Endothelial cell of umbilical vein (primary cell): ENCODE data around the gene NUDT13. TPM values are rescaled to one million over a fixed set of nuclear protein-coding genes. Genes with fewer than 3 reads are reported as not detected.

ENCODE experiments used
- BruUV-seq: library from RNA; stranded (reverse); fragments of 400-500 nt; replicated peaks from 2 replicates; lab custom pipeline; 2021; lab: Mats Ljungman, UMichigan
- CTCF ChIA-PET: fragments of 300-600, 350-600 bp; sonication (Branson Sonifier 250); formaldehyde crosslinking; loops from one replicate; lab custom pipeline; 2021; ENCODE audit warnings: antibody characterized with exemption, inconsistent platforms; lab: Charles Lee
- POLR2A ChIA-PET: fragments of 300-600, 350-600 bp; sonication (Branson Sonifier 250); formaldehyde crosslinking; loops from one replicate; lab custom pipeline; 2021; ENCODE audit warnings: antibody characterized with exemption, inconsistent platforms; lab: Charles Lee
- DNase-seq: peaks from one replicate; pipeline ENCODE4 v3.0.0-alpha.2; 2011; ENCODE audit warnings: low read depth, low spot score
- FAIRE-seq: peaks from 2 replicates; lab custom pipeline; 2011; peaks lifted over from hg19 to GRCh38; lab: Jason Lieb, UNC
- H2AFZ ChIP-seq: 2 replicates; pipeline ENCODE4 v1.6.0; 2012; ENCODE audit warnings: low read depth, low read length, control low read depth, inconsistent platforms
- H3K27ac ChIP-seq: 2 replicates; pipeline ENCODE4 v1.5.1; 2011; ENCODE audit warnings: low read depth, mild to moderate bottlenecking, control low read depth, low read length, moderate library complexity; ENCODE audit not compliant: insufficient read depth
- H3K27me3 ChIP-seq, 2 experiments: 2 replicates each; pipeline versions ENCODE4 v1.6.0 to v1.6.1; 2011; ENCODE audit warnings: low read length in 2 of 2, mixed read lengths in 1 of 2; ENCODE audit not compliant: control insufficient read depth in 2 of 2, insufficient read depth in 2 of 2
- H3K36me3 ChIP-seq, 2 experiments: 2 replicates in 1 of 2; 3 replicates in 1 of 2; pipeline ENCODE4 v1.5.1; 2011; ENCODE audit warnings: low read length in 2 of 2, mild to moderate bottlenecking in 1 of 2, moderate library complexity in 1 of 2; ENCODE audit not compliant: control insufficient read depth in 2 of 2, insufficient read depth in 2 of 2; ENCODE audit errors: extremely low read depth in 1 of 2
- H3K4me1 ChIP-seq: 3 replicates; pipeline ENCODE4 v1.5.1; 2011; ENCODE audit warnings: mild to moderate bottlenecking, low read length; ENCODE audit not compliant: control insufficient read depth, insufficient read depth; ENCODE audit errors: extremely low read depth
- H3K4me2 ChIP-seq: 2 replicates; pipeline ENCODE4 v1.6.1; 2011; ENCODE audit warnings: low read length, control low read depth, mixed read lengths; ENCODE audit not compliant: insufficient read depth
- H3K4me3 ChIP-seq, 3 experiments: fragments of 200-600 bp in 1 of 3; sonication (generic), shearing (Covaris generic) in 1 of 3; replicated peaks in 1 of 3; 2 replicates each; pipeline ENCODE4 v1.5.1; 2011 to 2016; ENCODE audit warnings: control low read depth in 3 of 3, low read length in 3 of 3, mild to moderate bottlenecking in 2 of 3, inconsistent platforms in 1 of 3, low read depth in 1 of 3, moderate library complexity in 1 of 3; ENCODE audit not compliant: insufficient read depth in 1 of 3
- H3K79me2 ChIP-seq: 2 replicates; pipeline ENCODE4 v1.6.0; 2012; ENCODE audit warnings: low read length, inconsistent platforms; ENCODE audit not compliant: control insufficient read depth, insufficient read depth
- H3K9ac ChIP-seq: replicated peaks from 2 replicates; pipeline ENCODE3; 2011; ENCODE audit warnings: low read length, control low read depth; ENCODE audit not compliant: insufficient read depth; ENCODE audit errors: extremely low read depth
- H3K9me1 ChIP-seq: replicated peaks from 3 replicates; pipeline ENCODE4 v1.6.0; 2011; ENCODE audit warnings: mild to moderate bottlenecking, low read length; ENCODE audit not compliant: control insufficient read depth, insufficient read depth; ENCODE audit errors: extremely low read depth
- H3K9me3 ChIP-seq: replicated peaks from 2 replicates; pipeline ENCODE4 v1.5.1; 2012; ENCODE audit warnings: low read length, inconsistent platforms; ENCODE audit not compliant: control insufficient read depth, insufficient read depth
- H4K20me1 ChIP-seq: replicated peaks from 2 replicates; pipeline ENCODE3; 2011; ENCODE audit warnings: mild to moderate bottlenecking, low read length; ENCODE audit not compliant: control insufficient read depth, insufficient read depth; ENCODE audit errors: extremely low read depth
- GATA2 ChIP-seq: IDR thresholded peaks from 2 replicates; pipeline ENCODE4 v1.7.0; 2011; ENCODE audit warnings: low read depth, mild to moderate bottlenecking, moderate library complexity, mixed read lengths, low read length; ENCODE audit not compliant: insufficient read length, insufficient read depth
- MYC ChIP-seq: IDR thresholded peaks from one replicate; pipeline ENCODE4 v1.6.1; 2011; ENCODE audit warnings: mild to moderate bottlenecking, low read depth, low read length
- POLR2A ChIP-seq: IDR thresholded peaks from 2 replicates; pipeline ENCODE4 v1.6.1; 2012; ENCODE audit warnings: low read depth, mild to moderate bottlenecking, control low read depth, low read length
- POLR2AphosphoS5 ChIP-seq: IDR thresholded peaks from 2 replicates; pipeline ENCODE4 v1.6.1; 2012; ENCODE audit warnings: low read depth, mild to moderate bottlenecking, control low read depth, low read length, moderate library complexity; ENCODE audit not compliant: insufficient read depth
- dilution Hi-C: fragments of 300-500 bp; cut with MboI; formaldehyde crosslinking; loops from one replicate; pipeline ENCODE4 v1.15.0; 2019; ENCODE audit warnings: low sequenced_read_pairs; ENCODE audit not compliant: extremely low pct_ligation_motif_present
- intact Hi-C: fragments of 100-400 bp; cut with micrococcal nuclease; formaldehyde crosslinking; loops from one replicate; pipeline ENCODE4 v1.10.0; 2022
- polyA plus RNA-seq, 4 experiments: library from polyadenylated mRNA; depleted of rRNA in 3 of 4; stranded (reverse) in 3 of 4; unstranded in 1 of 4; fragments of >200 nt; gene quantifications; 2 replicates each; pipeline versions ENCODE4 v1.2.1 to v1.2.3, GENCODE V29; 2011 to 2012; ENCODE audit warnings: missing spikeins in 1 of 4
- total RNA-seq: library from RNA; stranded (reverse); gene quantifications from 2 replicates; pipeline ENCODE4 v1.2.3, GENCODE V29; 2021
- TF ChIP-seq, protein P1 (sequence below), 2 donors: IDR thresholded peaks; 1 replicate in 1 of 2; 2 replicates in 1 of 2; pipeline ENCODE4 v1.5.1; 2011; ENCODE audit warnings: low read length in 2 of 2, mild to moderate bottlenecking in 2 of 2, moderate library complexity in 2 of 2, control low read depth in 1 of 2, inconsistent platforms in 1 of 2, low read depth in 1 of 2; ENCODE audit not compliant: insufficient read depth in 1 of 2; ENCODE audit errors: extremely low read depth in 1 of 2

Gene NUDT13
- total and polyA plus RNA-seq, 2 donors (not counting 3 experiments of a cell fraction or from before 2014, with no cell fraction given): 1.6 to 2.3 TPM

DNA sequence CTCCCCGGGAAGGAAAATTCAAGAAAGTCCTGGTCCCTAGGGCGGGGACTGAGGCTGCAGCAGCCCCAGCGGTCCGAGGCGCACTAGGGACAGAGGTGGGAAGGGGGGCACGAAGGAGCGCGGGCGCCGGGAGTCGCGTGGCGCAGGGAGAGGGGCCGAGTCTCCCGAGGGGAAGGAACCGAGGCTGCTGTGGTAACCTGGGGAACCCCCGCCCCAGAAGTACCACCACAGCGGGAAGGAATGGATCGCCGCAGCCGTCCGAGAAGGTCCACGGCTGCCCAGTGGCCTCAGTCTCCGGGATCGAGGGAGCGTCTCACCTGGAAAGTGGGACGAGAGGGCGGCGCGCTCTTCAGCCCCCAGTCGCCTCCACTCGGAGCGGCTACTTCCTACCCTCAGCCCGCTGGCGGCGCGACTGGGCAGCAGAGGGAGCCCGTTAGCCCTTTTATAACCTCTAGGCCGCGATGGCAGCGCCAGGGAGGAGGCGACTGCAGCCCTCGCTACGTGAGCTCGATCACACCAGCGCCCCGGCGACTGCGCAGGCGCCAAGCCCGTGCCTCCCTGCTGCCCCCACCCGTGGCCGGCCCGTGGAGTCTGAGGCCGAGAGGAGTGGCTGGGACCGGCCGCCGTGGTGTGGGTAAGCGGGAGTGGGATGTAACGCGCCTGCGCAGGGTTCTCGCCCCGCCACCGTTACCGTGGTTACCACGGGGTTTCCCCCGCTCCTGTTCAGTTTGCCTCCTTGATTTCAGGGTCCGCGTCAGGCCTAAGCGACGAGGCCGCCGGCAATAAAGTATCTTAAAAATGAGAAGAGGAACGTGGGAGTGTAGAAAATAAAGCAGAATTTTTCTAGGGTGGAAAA lies 13.6 kb upstream of the NUDT13 start, which contains the start of gene P4HA1:
Gene P4HA1, minus strand, starts transcription at position 418 of the 856 bp plus-strand sequence. CDS start 21,983 bp downstream, outside the sequence.
- H3K36me3 ChIP-seq: no peaks in the 10 kb centered on the region
- peaks cover 17% of the 10 kb centered on the region for H3K4me1 ChIP-seq
- H3K79me2 ChIP-seq: peaks cover 31% of the 10 kb centered on the region
- TF ChIP-seq MYC (no peak), POLR2AphosphoS5 (peak; percentile 98), POLR2A (peak; percentile 98), GATA2 (no peak)
- TF ChIP-seq, protein P1, sequence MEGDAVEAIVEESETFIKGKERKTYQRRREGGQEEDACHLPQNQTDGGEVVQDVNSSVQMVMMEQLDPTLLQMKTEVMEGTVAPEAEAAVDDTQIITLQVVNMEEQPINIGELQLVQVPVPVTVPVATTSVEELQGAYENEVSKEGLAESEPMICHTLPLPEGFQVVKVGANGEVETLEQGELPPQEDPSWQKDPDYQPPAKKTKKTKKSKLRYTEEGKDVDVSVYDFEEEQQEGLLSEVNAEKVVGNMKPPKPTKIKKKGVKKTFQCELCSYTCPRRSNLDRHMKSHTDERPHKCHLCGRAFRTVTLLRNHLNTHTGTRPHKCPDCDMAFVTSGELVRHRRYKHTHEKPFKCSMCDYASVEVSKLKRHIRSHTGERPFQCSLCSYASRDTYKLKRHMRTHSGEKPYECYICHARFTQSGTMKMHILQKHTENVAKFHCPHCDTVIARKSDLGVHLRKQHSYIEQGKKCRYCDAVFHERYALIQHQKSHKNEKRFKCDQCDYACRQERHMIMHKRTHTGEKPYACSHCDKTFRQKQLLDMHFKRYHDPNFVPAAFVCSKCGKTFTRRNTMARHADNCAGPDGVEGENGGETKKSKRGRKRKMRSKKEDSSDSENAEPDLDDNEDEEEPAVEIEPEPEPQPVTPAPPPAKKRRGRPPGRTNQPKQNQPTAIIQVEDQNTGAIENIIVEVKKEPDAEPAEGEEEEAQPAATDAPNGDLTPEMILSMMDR (IDR thresholded peaks at IDR 0.05; ENCODE audit: extremely low read depth in 1 of 2, insufficient read depth in 1 of 2, low read depth in 1 of 2, low read length in 2 of 2): peak; percentile 70 to 82
- no peaks in the 10 kb centered on the region for H3K9me3 ChIP-seq
- peak within 1 kb of the TSS; percentile 94 for H3K9ac ChIP-seq
- peak within 1 kb of the TSS; percentile 92 for H2AFZ ChIP-seq
- H3K27ac ChIP-seq: peak within 1 kb of the TSS; percentile 73
- peak within 1 kb of the TSS; percentile 99 for H3K4me2 ChIP-seq
- ChIA-PET CTCF (interaction anchor here (0.5 to 4.4 kb wide), 28 partner anchors 10 to 846 kb away, joined by 3 to 27 read pairs (median 4); partner anchors contain the start of genes ECD, FAM149B1 and NUDT13), POLR2A (interaction anchor here (0.6 to 2.0 kb wide), 14 partner anchors 11 to 1398 kb away, joined by 3 to 22 read pairs (median 3); partner anchors contain the start of genes ECD, FAM149B1 and NUDT13)
- peak within 1 kb of the TSS; percentile 73 to 99 (median 96) for H3K4me3 ChIP-seq
- intact Hi-C loops (loop anchor here (1.0 to 5.0 kb wide), 5 partner anchors 22 to 72 kb away; partner anchors contain the start of genes ECD and FAM149B1), dilution Hi-C loops (no loop called here)
- H4K20me1 ChIP-seq: no peaks in the 10 kb centered on the region
- DNase-seq (peak; percentile 99), FAIRE-seq (peak; percentile 87)
- H3K9me1 ChIP-seq: no peaks in the 10 kb centered on the region
- BruUV-seq: TSS peak; percentile 53
- no peaks in the 10 kb centered on the region for H3K27me3 ChIP-seq
